Neural cell (in vitro differentiated cells): Measurements from ENCODE around the gene CYRIA. TPM values are rescaled to one million over a fixed set of nuclear protein-coding genes. Genes with fewer than 3 reads are reported as not detected.

ENCODE experiments used
- H2AFZ ChIP-seq: fragments of 200-600, 300-800 bp; sonication (generic), shearing (Covaris generic); 2 replicates; pipeline ENCODE4 v1.6.0; 2014; ENCODE audit warnings: low read depth, mild to moderate bottlenecking, antibody characterized with exemption, low read length, moderate library complexity
- H3F3A ChIP-seq: fragments of 200-600 bp; shearing (Covaris generic); 2 replicates; pipeline ENCODE4 v1.6.1; 2016; ENCODE audit warnings: mild to moderate bottlenecking, moderate library complexity, mixed read lengths, antibody characterized with exemption, low read length; ENCODE audit not compliant: insufficient read depth, poor library complexity, severe bottlenecking
- H3K27ac ChIP-seq: fragments of 200-600, 300-800 bp; sonication (generic), shearing (Covaris generic); 2 replicates; pipeline ENCODE4 v1.5.1; 2014; ENCODE audit warnings: mild to moderate bottlenecking, low read length, moderate library complexity
- H3K27me3 ChIP-seq: fragments of 300-800, 200-600 bp; sonication (generic), shearing (Covaris generic); 2 replicates; pipeline ENCODE4 v1.6.0; 2014; ENCODE audit warnings: mild to moderate bottlenecking, low read depth, low read length, moderate library complexity; ENCODE audit not compliant: insufficient read depth
- H3K36me3 ChIP-seq: fragments of 300-800, 200-600 bp; sonication (generic), shearing (Covaris generic); 2 replicates; pipeline ENCODE4 v1.5.1; 2014; ENCODE audit warnings: mild to moderate bottlenecking, antibody characterized with exemption, low read length, moderate library complexity; ENCODE audit not compliant: insufficient read depth
- H3K4me2 ChIP-seq: fragments of 300-800, 200-600 bp; sonication (generic), shearing (Covaris generic); 2 replicates; pipeline ENCODE4 v1.6.0; 2014; ENCODE audit warnings: mild to moderate bottlenecking, low read length
- H3K4me3 ChIP-seq: fragments of 300-800, 200-600 bp; sonication (generic), shearing (Covaris generic); 2 replicates; pipeline ENCODE4 v1.5.1; 2014; ENCODE audit warnings: mild to moderate bottlenecking, low read length, moderate library complexity
- H3K79me2 ChIP-seq: fragments of 200-600 bp; shearing (Covaris generic); replicated peaks from 2 replicates; pipeline ENCODE4 v1.6.0; 2014; ENCODE audit warnings: mild to moderate bottlenecking, low read length, moderate library complexity; ENCODE audit not compliant: insufficient read depth
- H3K9ac ChIP-seq: fragments of 300-800, 200-600 bp; sonication (generic), shearing (Covaris generic); 2 replicates; pipeline ENCODE4 v1.6.1; 2016; ENCODE audit warnings: mild to moderate bottlenecking, low read length, mixed read lengths
- H3K9me2 ChIP-seq: fragments of 200-600 bp; shearing (Covaris generic); 2 replicates; pipeline ENCODE4 v1.6.1; 2016; ENCODE audit warnings: mild to moderate bottlenecking, low read length, mixed read lengths; ENCODE audit not compliant: insufficient read depth
- H3K9me3 ChIP-seq: fragments of 200-600, 300-800 bp; sonication (generic), shearing (Covaris generic); 2 replicates; pipeline ENCODE4 v1.6.1; 2016; ENCODE audit warnings: mild to moderate bottlenecking, mixed run types, low read length, moderate library complexity, mixed read lengths
- H4K20me1 ChIP-seq: fragments of 200-600 bp; shearing (Covaris generic); 2 replicates; pipeline ENCODE4 v1.6.1; 2016; ENCODE audit warnings: mild to moderate bottlenecking, mixed run types; ENCODE audit not compliant: insufficient read depth
- CTCF ChIP-seq: fragments of 450-650 bp; IDR thresholded peaks from 2 replicates; pipeline ENCODE4 v1.5.1; 2014; ENCODE audit warnings: antibody characterized with exemption, mild to moderate bottlenecking, moderate library complexity; ENCODE audit not compliant: poor library complexity, severe bottlenecking
- EP300 ChIP-seq: fragments of 450-650 bp; conservative IDR thresholded peaks from 2 replicates; pipeline ENCODE4 v1.6.1; 2014; ENCODE audit warnings: antibody characterized with exemption, mild to moderate bottlenecking, moderate library complexity; ENCODE audit not compliant: poor library complexity, severe bottlenecking
- EZH2 ChIP-seq: fragments of 200-600, 300-800 bp; shearing (Covaris generic), sonication (generic); IDR thresholded peaks from 2 replicates; pipeline ENCODE4 v1.6.1; 2014; ENCODE audit warnings: antibody characterized with exemption, low read length, borderline replicate concordance, mild to moderate bottlenecking; ENCODE audit not compliant: insufficient read depth, poor library complexity, severe bottlenecking
- MXI1 ChIP-seq: fragments of 450-650 bp; conservative IDR thresholded peaks from 2 replicates; pipeline ENCODE4 v1.6.1; 2014; ENCODE audit warnings: antibody characterized with exemption, mild to moderate bottlenecking; ENCODE audit not compliant: poor library complexity, severe bottlenecking
- POLR2AphosphoS5 ChIP-seq: IDR thresholded peaks from 2 replicates; pipeline ENCODE4 v1.6.1; 2012
- RAD21 ChIP-seq: fragments of 450-650 bp; conservative IDR thresholded peaks from 2 replicates; pipeline ENCODE4 v1.6.1; 2014; ENCODE audit warnings: antibody characterized with exemption, mild to moderate bottlenecking, moderate library complexity
- REST ChIP-seq: IDR thresholded peaks from 2 replicates; pipeline ENCODE4 v1.6.1; 2012; ENCODE audit warnings: borderline replicate concordance
- SMC3 ChIP-seq: fragments of 450-650 bp; conservative IDR thresholded peaks from 2 replicates; pipeline ENCODE4 v1.6.1; 2014; ENCODE audit warnings: antibody characterized with exemption, mild to moderate bottlenecking, moderate library complexity; ENCODE audit not compliant: poor library complexity
- TAF1 ChIP-seq: IDR thresholded peaks from 2 replicates; pipeline ENCODE4 v1.6.1; 2012; ENCODE audit warnings: low read depth
- polyA plus RNA-seq: library from polyadenylated mRNA; depleted of rRNA; stranded (reverse); fragments of >200 nt; gene quantifications from 2 replicates; pipeline ENCODE4 v1.2.3, GENCODE V29; 2014

The CYRIA gene
- polyA plus RNA-seq, 1 donor from 2014 or later, result 67.0 TPM

GRCh38 chr2:16625759-16626158 lies 39.9 kb downstream of the CYRIA start:
- Histone ChIP-seq H3K36me3 (peaks cover 6% of the 10 kb centered on the region), H3K9ac (no peak overlapping the region), H4K20me1 (no peaks in the 10 kb centered on the region), H3K79me2 (no peaks in the 10 kb centered on the region), H3K27ac (no peak overlapping the region), H3K4me3 (no peak overlapping the region), H3K4me2 (no peak overlapping the region), H3K9me3 (no peaks in the 10 kb centered on the region), H2AFZ (no peak overlapping the region), H3K9me2 (no peaks in the 10 kb centered on the region), H3K27me3 (no peaks in the 10 kb centered on the region), H3F3A (no peaks in the 10 kb centered on the region)
- TF ChIP-seq MXI1 (no peak), RAD21 (no peak), EZH2 (no peak), EP300 (no peak)

GRCh38 chr2:16625201-16625729 lies 40.4 kb downstream of the CYRIA start:
- Histone ChIP-seq H3K27me3 (no peaks in the 10 kb centered on the region), H3F3A (no peaks in the 10 kb centered on the region), H3K9ac (no peak overlapping the region), H3K4me3 (no peak overlapping the region), H3K27ac (no peak overlapping the region), H2AFZ (no peak overlapping the region), H3K9me3 (no peaks in the 10 kb centered on the region), H3K36me3 (peaks cover 6% of the 10 kb centered on the region), H4K20me1 (no peaks in the 10 kb centered on the region), H3K4me2 (no peak overlapping the region), H3K79me2 (no peaks in the 10 kb centered on the region), H3K9me2 (no peaks in the 10 kb centered on the region)
- no peak for TF ChIP-seq POLR2AphosphoS5
- TF ChIP-seq TAF1, result no peak
- no peak for TF ChIP-seq RAD21
- TF ChIP-seq SMC3, result no peak
- no peak for TF ChIP-seq MXI1
- TF ChIP-seq EP300, result no peak
- TF ChIP-seq REST, result no peak

- Histone ChIP-seq H3K27me3 (no peaks in the 10 kb centered on the region), H2AFZ (no peak overlapping the region), H3K4me3 (no peak overlapping the region), H3K36me3 (peaks cover 12% of the 10 kb centered on the region), H3K27ac (no peak overlapping the region), H3F3A (no peaks in the 10 kb centered on the region), H3K9me3 (no peaks in the 10 kb centered on the region), H3K9me2 (no peaks in the 10 kb centered on the region), H3K4me2 (no peak overlapping the region), H3K79me2 (no peaks in the 10 kb centered on the region), H3K9ac (no peak overlapping the region), H4K20me1 (no peaks in the 10 kb centered on the region)
- TF ChIP-seq TAF1 (no peak), POLR2AphosphoS5 (no peak), CTCF (no peak), MXI1 (no peak), EP300 (no peak), REST (no peak), EZH2 (no peak), SMC3 (no peak), RAD21 (no peak)
Observed at GRCh38 chr2:16624436-16624780, 41.2 kb downstream of the CYRIA start.
